Measurements from ENCODE around the gene REEP2. TPM values are rescaled to one million over a fixed set of nuclear protein-coding genes. Genes with fewer than 3 reads are reported as not detected.

The REEP2 gene
- total RNA-seq, 1 donor from 2014 or later: 5.1 TPM

DNA sequence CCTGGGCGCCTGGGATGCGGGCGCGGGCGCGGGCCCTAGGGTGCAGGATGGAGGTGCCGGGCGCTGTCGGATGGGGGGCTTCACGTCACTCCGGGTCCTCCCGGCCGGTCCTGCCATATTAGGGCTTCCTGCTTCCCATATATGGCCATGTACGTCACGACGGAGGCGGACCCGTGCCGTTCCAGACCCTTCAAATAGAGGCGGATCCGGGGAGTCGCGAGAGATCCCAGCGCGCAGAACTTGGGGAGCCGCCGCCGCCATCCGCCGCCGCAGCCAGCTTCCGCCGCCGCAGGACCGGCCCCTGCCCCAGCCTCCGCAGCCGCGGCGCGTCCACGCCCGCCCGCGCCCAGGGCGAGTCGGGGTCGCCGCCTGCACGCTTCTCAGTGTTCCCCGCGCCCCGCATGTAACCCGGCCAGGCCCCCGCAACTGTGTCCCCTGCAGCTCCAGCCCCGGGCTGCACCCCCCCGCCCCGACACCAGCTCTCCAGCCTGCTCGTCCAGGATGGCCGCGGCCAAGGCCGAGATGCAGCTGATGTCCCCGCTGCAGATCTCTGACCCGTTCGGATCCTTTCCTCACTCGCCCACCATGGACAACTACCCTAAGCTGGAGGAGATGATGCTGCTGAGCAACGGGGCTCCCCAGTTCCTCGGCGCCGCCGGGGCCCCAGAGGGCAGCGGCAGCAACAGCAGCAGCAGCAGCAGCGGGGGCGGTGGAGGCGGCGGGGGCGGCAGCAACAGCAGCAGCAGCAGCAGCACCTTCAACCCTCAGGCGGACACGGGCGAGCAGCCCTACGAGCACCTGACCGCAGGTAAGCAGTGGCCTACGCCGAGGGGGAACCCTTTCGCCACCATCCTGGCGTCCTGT lies 26.6 kb downstream of the REEP2 start, which contains the start of gene EGR1:
Gene EGR1, plus strand, starts transcription at position 219 of the 864 bp plus-strand sequence. Its CDS starts 283 bp downstream, at position 502.
- DNase-seq (ENCODE audit: low spot score): peak; percentile 91
- peaks cover 6% of the 10 kb centered on the region for H3K27me3 Mint-ChIP-seq (ENCODE audit: insufficient read depth)
- H3K9me3 Mint-ChIP-seq: no peaks in the 10 kb centered on the region
- peaks cover 24% of the 10 kb centered on the region for H3K36me3 Mint-ChIP-seq (ENCODE audit: low read depth)
- H3K4me1 Mint-ChIP-seq (ENCODE audit: low read depth): peaks cover 41% of the 10 kb centered on the region
- intact Hi-C loops (cut with micrococcal nuclease): loop anchor here (1.0 to 10.0 kb wide), 10 partner anchors 15 to 937 kb away; partner anchors contain the start of genes CDC23, ETF1, FAM13B and HNRNPA0
- peak within 1 kb of the TSS; percentile 93 for H3K27ac Mint-ChIP-seq
- H3K4me3 Mint-ChIP-seq: peak within 1 kb of the TSS; percentile 83

DNA sequence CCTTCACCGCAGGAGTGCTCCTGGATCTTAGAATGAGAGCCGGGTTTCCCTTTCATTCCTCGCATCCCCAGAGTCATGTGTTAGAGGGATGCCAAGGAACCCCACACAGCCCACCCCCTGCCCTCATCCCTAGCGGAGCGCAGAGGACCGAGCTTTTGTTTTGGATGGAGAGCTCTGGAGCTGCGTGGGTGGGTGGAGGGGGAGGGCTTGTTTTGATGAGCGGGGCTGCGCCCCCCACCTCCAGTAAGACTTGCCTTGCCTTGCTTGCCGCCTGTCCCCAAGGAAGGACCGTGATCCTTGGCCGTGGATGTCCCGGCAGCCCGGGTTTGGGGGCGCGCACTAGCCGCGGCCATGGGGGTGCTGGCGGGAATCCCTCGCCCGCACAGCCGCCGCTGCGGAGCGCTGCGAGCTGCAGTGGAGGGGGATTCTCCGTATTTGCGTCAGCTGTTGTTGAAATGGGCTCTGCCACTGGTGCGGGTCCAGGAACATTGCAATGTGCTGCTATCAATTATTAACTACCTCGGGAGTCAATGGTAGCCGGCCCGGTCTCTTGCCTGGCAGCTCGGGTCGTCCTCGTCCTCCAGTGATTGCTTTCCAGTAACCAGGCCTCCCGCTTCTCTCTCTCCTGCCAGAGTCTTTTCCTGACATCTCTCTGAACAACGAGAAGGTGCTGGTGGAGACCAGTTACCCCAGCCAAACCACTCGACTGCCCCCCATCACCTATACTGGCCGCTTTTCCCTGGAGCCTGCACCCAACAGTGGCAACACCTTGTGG lies 27.5 kb downstream of the REEP2 start:
- Mint-ChIP-seq H3K4me1 (ENCODE audit: low read depth) (peaks cover 32% of the 10 kb centered on the region), H3K36me3 (ENCODE audit: low read depth) (peaks cover 24% of the 10 kb centered on the region), H3K27ac (peak overlapping the region; percentile 10), H3K4me3 (peak overlapping the region; percentile 83), H3K27me3 (ENCODE audit: insufficient read depth) (peaks cover 6% of the 10 kb centered on the region), H3K9me3 (no peaks in the 10 kb centered on the region)
- intact Hi-C loops (cut with micrococcal nuclease): loop anchor here (5.0 to 10.0 kb wide), 3 partner anchors 712 to 936 kb away; partner anchors contain the start of genes HNRNPA0, MATR3 and SPATA24
- DNase-seq (ENCODE audit: low spot score): no peak

DNA sequence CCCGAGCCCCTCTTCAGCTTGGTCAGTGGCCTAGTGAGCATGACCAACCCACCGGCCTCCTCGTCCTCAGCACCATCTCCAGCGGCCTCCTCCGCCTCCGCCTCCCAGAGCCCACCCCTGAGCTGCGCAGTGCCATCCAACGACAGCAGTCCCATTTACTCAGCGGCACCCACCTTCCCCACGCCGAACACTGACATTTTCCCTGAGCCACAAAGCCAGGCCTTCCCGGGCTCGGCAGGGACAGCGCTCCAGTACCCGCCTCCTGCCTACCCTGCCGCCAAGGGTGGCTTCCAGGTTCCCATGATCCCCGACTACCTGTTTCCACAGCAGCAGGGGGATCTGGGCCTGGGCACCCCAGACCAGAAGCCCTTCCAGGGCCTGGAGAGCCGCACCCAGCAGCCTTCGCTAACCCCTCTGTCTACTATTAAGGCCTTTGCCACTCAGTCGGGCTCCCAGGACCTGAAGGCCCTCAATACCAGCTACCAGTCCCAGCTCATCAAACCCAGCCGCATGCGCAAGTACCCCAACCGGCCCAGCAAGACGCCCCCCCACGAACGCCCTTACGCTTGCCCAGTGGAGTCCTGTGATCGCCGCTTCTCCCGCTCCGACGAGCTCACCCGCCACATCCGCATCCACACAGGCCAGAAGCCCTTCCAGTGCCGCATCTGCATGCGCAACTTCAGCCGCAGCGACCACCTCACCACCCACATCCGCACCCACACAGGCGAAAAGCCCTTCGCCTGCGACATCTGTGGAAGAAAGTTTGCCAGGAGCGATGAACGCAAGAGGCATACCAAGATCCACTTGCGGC lies 28.2 kb downstream of the REEP2 start:
- peaks cover 6% of the 10 kb centered on the region for H3K27me3 Mint-ChIP-seq (ENCODE audit: insufficient read depth)
- peaks cover 26% of the 10 kb centered on the region for H3K4me1 Mint-ChIP-seq (ENCODE audit: low read depth)
- peak overlapping the region; percentile 10 for H3K27ac Mint-ChIP-seq
- H3K36me3 Mint-ChIP-seq (ENCODE audit: low read depth): peaks cover 24% of the 10 kb centered on the region
- intact Hi-C loops (cut with micrococcal nuclease): loop anchor here (5.0 to 10.0 kb wide), 3 partner anchors 712 to 935 kb away; partner anchors contain the start of genes HNRNPA0, MATR3 and SPATA24
- H3K9me3 Mint-ChIP-seq: no peaks in the 10 kb centered on the region
- H3K4me3 Mint-ChIP-seq: peak overlapping the region; percentile 83
- DNase-seq (ENCODE audit: low spot score): no peak

DNA sequence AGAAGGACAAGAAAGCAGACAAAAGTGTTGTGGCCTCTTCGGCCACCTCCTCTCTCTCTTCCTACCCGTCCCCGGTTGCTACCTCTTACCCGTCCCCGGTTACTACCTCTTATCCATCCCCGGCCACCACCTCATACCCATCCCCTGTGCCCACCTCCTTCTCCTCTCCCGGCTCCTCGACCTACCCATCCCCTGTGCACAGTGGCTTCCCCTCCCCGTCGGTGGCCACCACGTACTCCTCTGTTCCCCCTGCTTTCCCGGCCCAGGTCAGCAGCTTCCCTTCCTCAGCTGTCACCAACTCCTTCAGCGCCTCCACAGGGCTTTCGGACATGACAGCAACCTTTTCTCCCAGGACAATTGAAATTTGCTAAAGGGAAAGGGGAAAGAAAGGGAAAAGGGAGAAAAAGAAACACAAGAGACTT lies 28.9 kb downstream of the REEP2 start:
- intact Hi-C loops (cut with micrococcal nuclease): loop anchor here (5.0 to 10.0 kb wide), 3 partner anchors 713 to 935 kb away; partner anchors contain the start of genes HNRNPA0, MATR3 and SPATA24
- Mint-ChIP-seq H3K4me3 (peak overlapping the region; percentile 83), H3K27me3 (ENCODE audit: insufficient read depth) (peaks cover 9% of the 10 kb centered on the region), H3K4me1 (ENCODE audit: low read depth) (peaks cover 26% of the 10 kb centered on the region), H3K36me3 (ENCODE audit: low read depth) (peaks cover 24% of the 10 kb centered on the region), H3K27ac (no peak overlapping the region), H3K9me3 (no peaks in the 10 kb centered on the region)
- DNase-seq (ENCODE audit: low spot score): no peak

DNA sequence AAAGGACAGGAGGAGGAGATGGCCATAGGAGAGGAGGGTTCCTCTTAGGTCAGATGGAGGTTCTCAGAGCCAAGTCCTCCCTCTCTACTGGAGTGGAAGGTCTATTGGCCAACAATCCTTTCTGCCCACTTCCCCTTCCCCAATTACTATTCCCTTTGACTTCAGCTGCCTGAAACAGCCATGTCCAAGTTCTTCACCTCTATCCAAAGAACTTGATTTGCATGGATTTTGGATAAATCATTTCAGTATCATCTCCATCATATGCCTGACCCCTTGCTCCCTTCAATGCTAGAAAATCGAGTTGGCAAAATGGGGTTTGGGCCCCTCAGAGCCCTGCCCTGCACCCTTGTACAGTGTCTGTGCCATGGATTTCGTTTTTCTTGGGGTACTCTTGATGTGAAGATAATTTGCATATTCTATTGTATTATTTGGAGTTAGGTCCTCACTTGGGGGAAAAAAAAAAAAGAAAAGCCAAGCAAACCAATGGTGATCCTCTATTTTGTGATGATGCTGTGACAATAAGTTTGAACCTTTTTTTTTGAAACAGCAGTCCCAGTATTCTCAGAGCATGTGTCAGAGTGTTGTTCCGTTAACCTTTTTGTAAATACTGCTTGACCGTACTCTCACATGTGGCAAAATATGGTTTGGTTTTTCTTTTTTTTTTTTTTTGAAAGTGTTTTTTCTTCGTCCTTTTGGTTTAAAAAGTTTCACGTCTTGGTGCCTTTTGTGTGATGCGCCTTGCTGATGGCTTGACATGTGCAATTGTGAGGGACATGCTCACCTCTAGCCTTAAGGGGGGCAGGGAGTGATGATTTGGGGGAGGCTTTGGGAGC lies 29.5 kb downstream of the REEP2 start:
- peak overlapping the region; percentile 36 for H3K27ac Mint-ChIP-seq
- H3K4me3 Mint-ChIP-seq: peak overlapping the region; percentile 83
- intact Hi-C loops (cut with micrococcal nuclease): loop anchor here (5.0 to 10.0 kb wide), 3 partner anchors 714 to 934 kb away; partner anchors contain the start of genes HNRNPA0, MATR3 and SPATA24
- peaks cover 24% of the 10 kb centered on the region for H3K36me3 Mint-ChIP-seq (ENCODE audit: low read depth)
- peaks cover 26% of the 10 kb centered on the region for H3K4me1 Mint-ChIP-seq (ENCODE audit: low read depth)
- DNase-seq (ENCODE audit: low spot score): no peak
- H3K9me3 Mint-ChIP-seq: no peaks in the 10 kb centered on the region
- H3K27me3 Mint-ChIP-seq (ENCODE audit: insufficient read depth): peaks cover 14% of the 10 kb centered on the region

DNA sequence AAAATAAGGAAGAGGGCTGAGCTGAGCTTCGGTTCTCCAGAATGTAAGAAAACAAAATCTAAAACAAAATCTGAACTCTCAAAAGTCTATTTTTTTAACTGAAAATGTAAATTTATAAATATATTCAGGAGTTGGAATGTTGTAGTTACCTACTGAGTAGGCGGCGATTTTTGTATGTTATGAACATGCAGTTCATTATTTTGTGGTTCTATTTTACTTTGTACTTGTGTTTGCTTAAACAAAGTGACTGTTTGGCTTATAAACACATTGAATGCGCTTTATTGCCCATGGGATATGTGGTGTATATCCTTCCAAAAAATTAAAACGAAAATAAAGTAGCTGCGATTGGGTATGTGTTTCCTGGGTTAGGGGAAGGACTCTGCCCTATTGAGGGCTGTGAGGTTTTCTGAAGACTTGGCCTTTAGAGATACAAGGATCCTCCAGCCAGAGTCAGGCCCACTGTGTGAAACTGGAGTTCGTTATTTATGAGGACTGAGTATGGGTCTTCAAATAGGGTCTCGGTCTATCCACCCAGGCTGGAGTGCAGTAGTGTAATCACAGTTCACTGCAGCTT lies 30.2 kb downstream of the REEP2 start:
- peaks cover 26% of the 10 kb centered on the region for H3K4me1 Mint-ChIP-seq (ENCODE audit: low read depth)
- H3K36me3 Mint-ChIP-seq (ENCODE audit: low read depth): peaks cover 24% of the 10 kb centered on the region
- intact Hi-C loops (cut with micrococcal nuclease): loop anchor here (5.0 to 10.0 kb wide), 3 partner anchors 714 to 933 kb away; partner anchors contain the start of genes HNRNPA0, MATR3 and SPATA24
- peaks cover 17% of the 10 kb centered on the region for H3K27me3 Mint-ChIP-seq (ENCODE audit: insufficient read depth)
- H3K27ac Mint-ChIP-seq: no peak overlapping the region
- no peaks in the 10 kb centered on the region for H3K9me3 Mint-ChIP-seq
- peak overlapping the region; percentile 83 for H3K4me3 Mint-ChIP-seq
- no peak for DNase-seq (ENCODE audit: low spot score)

DNA sequence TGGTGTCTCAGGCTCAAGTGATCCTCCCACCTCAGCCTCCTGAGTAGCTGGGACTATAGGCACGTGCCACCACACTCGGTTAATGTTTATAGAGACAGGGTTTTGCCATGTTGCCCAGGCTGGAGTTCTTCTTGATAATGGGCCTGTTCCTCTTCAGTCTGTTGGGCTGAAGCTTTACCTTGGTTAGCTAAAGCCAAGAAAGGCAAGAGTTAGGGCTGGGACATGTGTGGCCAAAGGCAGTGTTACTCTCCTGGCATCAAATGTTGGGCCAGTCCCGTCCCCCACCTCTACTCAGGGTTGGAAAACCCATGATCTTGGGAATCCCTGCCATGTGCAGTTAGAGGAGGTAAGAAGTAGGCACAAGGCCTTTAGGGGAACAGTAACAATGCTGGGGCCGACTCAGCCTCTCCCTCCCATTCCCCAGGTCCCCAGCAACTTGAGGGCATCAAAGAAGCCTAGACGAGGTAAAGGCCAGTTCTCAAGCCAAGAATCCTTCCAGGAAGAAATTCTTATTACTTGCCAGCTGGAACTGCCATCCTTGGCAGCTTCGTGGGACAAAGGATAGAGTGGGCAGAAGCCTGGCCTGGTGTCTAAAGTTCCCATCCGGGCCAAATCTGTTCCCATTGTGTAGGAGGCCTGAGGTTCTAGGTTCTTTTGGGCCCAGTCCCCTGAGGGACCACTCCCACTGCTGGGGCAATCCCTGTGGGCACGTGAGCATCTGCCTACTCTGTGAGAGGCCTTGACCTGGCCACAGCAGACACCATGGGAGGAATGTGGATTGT lies 30.9 kb downstream of the REEP2 start:
- H3K9me3 Mint-ChIP-seq: no peaks in the 10 kb centered on the region
- intact Hi-C loops (cut with micrococcal nuclease): loop anchor here (5.0 to 10.0 kb wide), 3 partner anchors 715 to 933 kb away; partner anchors contain the start of genes HNRNPA0, MATR3 and SPATA24
- peak overlapping the region; percentile 5 for H3K4me3 Mint-ChIP-seq
- H3K36me3 Mint-ChIP-seq (ENCODE audit: low read depth): peaks cover 24% of the 10 kb centered on the region
- H3K27ac Mint-ChIP-seq: no peak overlapping the region
- H3K27me3 Mint-ChIP-seq (ENCODE audit: insufficient read depth): peaks cover 17% of the 10 kb centered on the region
- no peak for DNase-seq (ENCODE audit: low spot score)
- H3K4me1 Mint-ChIP-seq (ENCODE audit: low read depth): peaks cover 26% of the 10 kb centered on the region

DNA sequence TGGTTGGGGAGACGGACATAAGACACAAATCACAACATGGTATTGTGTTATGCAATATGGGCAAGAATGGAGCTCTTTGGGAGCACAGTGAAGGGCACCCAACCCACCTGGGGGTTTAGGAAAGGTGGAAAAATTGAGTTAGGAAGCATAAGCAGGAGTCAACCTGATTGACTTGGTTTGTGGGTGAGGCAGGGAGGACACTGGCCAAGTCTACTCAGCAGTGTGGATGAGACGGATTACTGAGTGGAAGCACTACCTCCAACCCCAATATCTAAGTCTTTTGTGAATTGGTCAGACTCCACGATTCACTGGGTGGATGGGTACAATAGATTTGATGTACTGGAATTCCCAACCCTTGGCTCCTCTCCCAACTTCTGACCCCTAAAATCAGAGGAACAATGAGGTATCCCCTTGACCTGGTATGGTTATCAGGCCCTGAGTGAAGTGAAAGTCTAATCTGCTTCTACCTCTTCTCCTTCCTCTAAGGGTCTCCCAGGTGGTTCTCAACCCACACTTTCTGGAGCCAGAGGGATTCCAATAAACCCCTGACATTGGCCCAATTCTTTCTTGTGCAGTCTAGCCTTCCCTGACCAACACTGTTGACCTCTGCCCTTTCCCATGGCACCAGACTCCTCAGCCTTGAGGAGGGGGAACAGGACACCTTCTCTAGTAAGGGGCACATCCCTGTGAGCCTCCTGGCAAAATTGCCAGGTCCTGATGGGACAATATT lies 31.6 kb downstream of the REEP2 start:
- intact Hi-C loops (cut with micrococcal nuclease): no loop called here
- no peak overlapping the region for H3K27ac Mint-ChIP-seq
- peaks cover 24% of the 10 kb centered on the region for H3K36me3 Mint-ChIP-seq (ENCODE audit: low read depth)
- no peaks in the 10 kb centered on the region for H3K9me3 Mint-ChIP-seq
- H3K4me1 Mint-ChIP-seq (ENCODE audit: low read depth): peaks cover 26% of the 10 kb centered on the region
- no peak overlapping the region for H3K4me3 Mint-ChIP-seq
- peaks cover 23% of the 10 kb centered on the region for H3K27me3 Mint-ChIP-seq (ENCODE audit: insufficient read depth)
- DNase-seq (ENCODE audit: low spot score): no peak

DNA sequence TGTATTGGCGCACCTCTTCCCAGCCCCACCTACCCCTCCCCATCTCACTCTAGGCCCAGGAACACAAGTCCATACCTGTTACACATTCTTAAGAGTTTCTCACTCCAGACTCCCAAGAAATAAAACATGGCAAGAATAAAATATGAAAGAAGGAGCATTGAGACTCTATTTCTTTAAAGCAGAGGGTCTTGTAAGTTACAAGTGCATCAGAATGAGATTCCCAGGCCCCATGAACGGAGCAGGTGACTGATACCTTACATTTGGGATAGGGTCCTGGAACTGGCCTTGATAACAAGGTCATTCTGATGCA lies 32.1 kb downstream of the REEP2 start:
- H3K27ac Mint-ChIP-seq: no peak overlapping the region
- peaks cover 24% of the 10 kb centered on the region for H3K36me3 Mint-ChIP-seq (ENCODE audit: low read depth)
- intact Hi-C loops (cut with micrococcal nuclease): no loop called here
- no peak overlapping the region for H3K4me3 Mint-ChIP-seq
- no peaks in the 10 kb centered on the region for H3K9me3 Mint-ChIP-seq
- H3K27me3 Mint-ChIP-seq (ENCODE audit: insufficient read depth): peaks cover 24% of the 10 kb centered on the region
- peaks cover 26% of the 10 kb centered on the region for H3K4me1 Mint-ChIP-seq (ENCODE audit: low read depth)
- no peak for DNase-seq (ENCODE audit: low spot score)

DNA sequence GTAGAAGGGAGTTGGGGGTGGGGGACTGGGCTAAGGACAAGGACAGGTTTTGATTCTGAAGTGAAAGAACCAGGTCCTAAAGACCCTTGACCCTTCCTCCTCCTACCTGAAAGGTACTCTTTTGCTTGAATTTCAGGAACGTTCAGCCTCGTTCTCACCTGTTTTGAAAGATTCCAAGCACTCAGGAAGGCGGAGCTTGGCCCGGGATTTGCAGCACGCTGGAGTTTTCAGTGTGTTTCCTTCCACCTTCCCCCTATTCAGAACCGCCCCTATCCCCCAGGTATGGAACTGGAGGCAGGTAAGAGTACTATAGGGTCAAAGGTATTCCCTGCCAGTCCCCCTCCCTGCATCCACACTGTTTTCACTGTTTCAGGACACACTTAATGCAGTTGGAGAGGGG lies 33.5 kb downstream of the REEP2 start:
- H3K9me3 Mint-ChIP-seq: no peaks in the 10 kb centered on the region
- no peak overlapping the region for H3K4me3 Mint-ChIP-seq
- H3K27me3 Mint-ChIP-seq (ENCODE audit: insufficient read depth): peaks cover 23% of the 10 kb centered on the region
- H3K27ac Mint-ChIP-seq: no peak overlapping the region
- no peak for DNase-seq (ENCODE audit: low spot score)
- peaks cover 15% of the 10 kb centered on the region for H3K36me3 Mint-ChIP-seq (ENCODE audit: low read depth)
- H3K4me1 Mint-ChIP-seq (ENCODE audit: low read depth): peaks cover 16% of the 10 kb centered on the region
- intact Hi-C loops (cut with micrococcal nuclease): no loop called here
